Lower leg skin (tissue), 4 donors: ENCODE data around the gene KLHL42. TPM values are rescaled to one million over a fixed set of nuclear protein-coding genes. Genes with fewer than 3 reads are reported as not detected.

Experiments
- DNase-seq, 2 donors: peaks; one replicate each; pipeline ENCODE4 v3.0.0-alpha.2; 2019; ENCODE audit warnings: low spot score in 2 of 2
- H3K4me3 ChIP-seq: fragments of 200-600 bp; sonication (generic); 2 replicates; pipeline ENCODE4 v1.5.1; 2017; ENCODE audit warnings: mild to moderate bottlenecking, low read depth; ENCODE audit not compliant: poor library complexity, severe bottlenecking
- POLR2A ChIP-seq, 2 donors: fragments of 450-650 bp; IDR thresholded peaks; one replicate each; pipeline ENCODE4 v1.6.1; 2016 to 2017; ENCODE audit warnings: antibody characterized with exemption in 2 of 2, mild to moderate bottlenecking in 1 of 2, moderate library complexity in 1 of 2
- WGBS, 2 donors: methylation state at CpG; one replicate each; pipeline ENCODE4 v1.1.5; 2018; 5-methylcytosine and 5-hydroxymethylcytosine counted together
- intact Hi-C: fragments of 100-400 bp; cut with DNase I; formaldehyde crosslinking; loops from one replicate; pipeline ENCODE4 v1.15.0; 2023; ENCODE audit warnings: low total_unique reads
- total RNA-seq, 4 donors: library from RNA; depleted of rRNA; stranded (reverse); fragments of >200 nt; gene quantifications; one replicate each; pipeline ENCODE4 v1.1.0, GENCODE V29; 2016
- TF ChIP-seq, protein P1 (sequence below), 3 donors: fragments of 450-650 bp; IDR thresholded peaks; one replicate each; pipeline ENCODE4 v1.5.1; 2016; ENCODE audit warnings: antibody characterized with exemption in 3 of 3, mild to moderate bottlenecking in 3 of 3, moderate library complexity in 2 of 3

The KLHL42 gene
- total RNA-seq, 4 donors from 2014 or later: 12.0 to 21.7 (median 19.8) TPM

DNA sequence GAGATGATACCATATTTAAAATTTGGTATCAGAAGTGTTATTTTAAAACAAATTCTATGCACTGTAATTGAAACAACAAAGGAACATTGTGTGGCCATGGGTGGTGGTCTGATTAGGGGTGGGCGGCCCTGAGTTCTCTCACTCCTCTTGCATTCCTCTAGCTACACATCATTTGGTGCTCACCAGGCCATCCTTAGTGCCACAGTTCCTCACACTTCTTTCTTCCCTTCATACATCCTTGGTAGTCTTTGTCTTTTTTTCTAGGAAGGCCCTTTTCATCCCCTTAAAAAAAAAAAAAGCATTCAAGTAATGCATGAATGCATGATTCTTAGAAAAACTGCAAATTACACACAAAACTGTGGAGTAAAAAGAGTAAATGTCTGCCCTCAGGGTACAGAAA is 2.4 kb downstream of the KLHL42 start:
- no peak overlapping the region for H3K4me3 ChIP-seq
- WGBS, 2 donors: 84 to 89% methylated on average over 1 of the region's 1 CpG
- TF ChIP-seq, protein P1, sequence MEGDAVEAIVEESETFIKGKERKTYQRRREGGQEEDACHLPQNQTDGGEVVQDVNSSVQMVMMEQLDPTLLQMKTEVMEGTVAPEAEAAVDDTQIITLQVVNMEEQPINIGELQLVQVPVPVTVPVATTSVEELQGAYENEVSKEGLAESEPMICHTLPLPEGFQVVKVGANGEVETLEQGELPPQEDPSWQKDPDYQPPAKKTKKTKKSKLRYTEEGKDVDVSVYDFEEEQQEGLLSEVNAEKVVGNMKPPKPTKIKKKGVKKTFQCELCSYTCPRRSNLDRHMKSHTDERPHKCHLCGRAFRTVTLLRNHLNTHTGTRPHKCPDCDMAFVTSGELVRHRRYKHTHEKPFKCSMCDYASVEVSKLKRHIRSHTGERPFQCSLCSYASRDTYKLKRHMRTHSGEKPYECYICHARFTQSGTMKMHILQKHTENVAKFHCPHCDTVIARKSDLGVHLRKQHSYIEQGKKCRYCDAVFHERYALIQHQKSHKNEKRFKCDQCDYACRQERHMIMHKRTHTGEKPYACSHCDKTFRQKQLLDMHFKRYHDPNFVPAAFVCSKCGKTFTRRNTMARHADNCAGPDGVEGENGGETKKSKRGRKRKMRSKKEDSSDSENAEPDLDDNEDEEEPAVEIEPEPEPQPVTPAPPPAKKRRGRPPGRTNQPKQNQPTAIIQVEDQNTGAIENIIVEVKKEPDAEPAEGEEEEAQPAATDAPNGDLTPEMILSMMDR (IDR thresholded peaks at IDR 0.05): no peak
- TF ChIP-seq POLR2A (IDR thresholded peaks at IDR 0.05): no peak
- intact Hi-C loops: no loop called here
- no peak for DNase-seq

DNA sequence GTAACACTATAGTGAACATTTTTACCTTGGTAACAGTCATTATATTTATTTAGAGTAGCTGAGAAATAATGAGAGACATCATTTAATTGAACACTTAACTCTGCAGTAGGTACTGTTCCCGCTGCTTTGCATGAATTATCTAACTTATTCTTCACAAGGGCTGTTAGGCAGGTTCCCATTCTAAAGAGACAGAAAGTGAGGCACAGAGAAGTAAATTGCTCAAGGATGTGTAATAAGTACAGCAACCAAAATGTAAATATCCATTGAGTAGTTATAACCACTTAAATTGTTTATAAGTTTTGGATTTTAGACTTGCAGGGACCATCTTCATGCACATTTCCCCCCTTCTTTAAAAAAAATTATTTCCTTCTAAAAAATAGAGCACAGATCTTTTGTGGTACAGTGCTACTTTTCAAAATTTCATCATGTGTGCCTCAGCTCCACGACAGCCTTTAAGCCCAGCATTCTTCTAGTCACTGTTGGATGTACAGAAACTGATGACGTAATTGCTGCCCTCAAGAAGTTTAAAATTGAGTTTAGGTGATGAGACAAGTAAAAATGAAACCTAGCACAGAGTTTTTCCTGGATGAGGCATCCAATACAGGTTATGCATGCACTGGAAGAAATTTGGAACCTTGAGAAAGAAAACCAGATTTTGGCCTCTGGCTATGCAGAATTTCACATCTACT is 6.0 kb downstream of the KLHL42 start:
- 72 to 79% methylated on average over 3 of the region's 3 CpGs for WGBS, 2 donors
- DNase-seq: no peak
- intact Hi-C loops: no loop called here
- TF ChIP-seq POLR2A (IDR thresholded peaks at IDR 0.05): no peak
- TF ChIP-seq, protein P1 (IDR thresholded peaks at IDR 0.05): no peak
- H3K4me3 ChIP-seq: no peak overlapping the region

DNA sequence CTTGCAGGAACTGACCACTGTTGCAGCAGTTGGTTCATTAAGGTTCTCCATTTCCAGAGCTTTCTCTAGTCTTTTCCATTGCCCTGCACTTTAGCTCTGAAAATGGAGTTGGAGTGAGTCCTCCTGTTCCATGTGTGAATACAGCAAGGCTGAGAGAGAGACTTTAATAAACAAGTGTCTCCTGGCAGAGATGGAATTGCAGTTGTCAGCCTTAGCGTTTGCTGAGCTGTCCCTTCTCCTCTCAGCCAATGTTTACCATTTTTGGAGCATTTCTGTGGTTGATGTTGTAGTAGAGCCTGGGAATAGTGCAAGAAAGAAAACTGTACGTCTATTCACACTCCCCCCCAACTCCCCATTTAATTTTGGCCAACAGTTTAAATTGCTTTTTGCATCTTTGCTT is 7.5 kb downstream of the KLHL42 start:
- H3K4me3 ChIP-seq: no peak overlapping the region
- no peak for DNase-seq
- intact Hi-C loops: no loop called here
- TF ChIP-seq, protein P1 (IDR thresholded peaks at IDR 0.05): no peak
- TF ChIP-seq POLR2A (IDR thresholded peaks at IDR 0.05): no peak
- WGBS, 2 donors: 76 to 77% methylated on average over 2 of the region's 2 CpGs

DNA sequence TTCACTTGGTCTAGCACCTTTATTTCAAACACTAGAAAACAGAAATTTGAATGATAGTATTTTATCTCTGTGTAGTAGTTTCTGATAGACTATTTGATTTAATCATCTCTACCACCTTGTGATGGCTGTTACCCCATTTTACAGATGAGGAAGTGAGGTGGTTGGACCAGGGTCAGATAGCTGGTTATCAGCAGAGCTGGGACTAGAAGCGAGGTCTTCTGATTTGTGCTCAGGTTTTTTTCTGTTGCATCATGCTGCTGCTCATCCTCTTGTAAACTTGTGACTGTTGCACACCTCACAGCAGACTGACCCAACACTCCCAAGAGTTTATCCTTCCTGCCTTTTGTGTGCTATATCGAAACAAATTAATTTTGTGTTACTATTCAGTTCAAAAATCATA is 10.1 kb downstream of the KLHL42 start:
- WGBS, 2 donors: 99% methylated on average over 2 of the region's 2 CpGs
- TF ChIP-seq, protein P1 (IDR thresholded peaks at IDR 0.05): no peak
- TF ChIP-seq POLR2A (IDR thresholded peaks at IDR 0.05): no peak
- intact Hi-C loops: no loop called here
- no peak overlapping the region for H3K4me3 ChIP-seq
- DNase-seq: no peak

DNA sequence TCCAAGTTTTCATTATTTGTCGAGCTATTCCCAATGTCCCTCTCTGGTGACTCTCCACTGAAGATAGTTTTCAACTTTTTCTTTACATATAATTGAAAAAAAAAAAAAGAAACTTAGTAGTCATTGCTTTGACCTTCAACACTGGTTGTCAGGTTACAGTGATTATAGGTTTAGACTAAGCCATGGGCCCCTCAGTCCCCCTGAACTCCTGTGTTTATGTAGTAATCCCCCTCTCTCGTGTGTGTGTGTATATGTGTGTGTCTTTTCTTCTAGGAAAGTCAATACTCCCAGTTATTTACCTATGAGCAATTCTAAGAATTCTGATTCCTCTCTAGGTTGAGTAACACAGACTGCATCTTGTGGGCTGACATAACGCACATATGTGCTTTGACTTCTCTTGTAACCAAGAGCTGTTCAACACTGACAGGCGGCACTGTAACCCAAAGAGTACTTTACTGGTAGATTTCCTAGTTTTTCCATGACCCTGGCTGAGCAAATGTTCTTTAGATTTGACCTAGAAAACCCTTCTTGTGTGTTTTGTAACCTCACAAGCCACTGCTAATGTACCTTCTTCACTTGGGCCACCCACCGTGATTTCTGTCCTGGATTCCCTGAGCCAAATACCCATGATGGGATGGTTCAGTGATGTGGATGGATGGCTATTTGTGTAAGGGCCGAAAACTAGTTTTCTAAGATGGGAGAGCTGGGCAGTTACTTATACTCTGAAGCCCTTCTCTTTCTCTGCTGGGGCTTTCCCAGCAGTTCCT is 15.0 kb downstream of the KLHL42 start:
- WGBS, 2 donors: 92 to 94% methylated on average over 6 of the region's 6 CpGs
- no peak overlapping the region for H3K4me3 ChIP-seq
- TF ChIP-seq, protein P1 (IDR thresholded peaks at IDR 0.05): no peak
- TF ChIP-seq POLR2A (IDR thresholded peaks at IDR 0.05): no peak
- DNase-seq: no peak
- intact Hi-C loops: no loop called here
